COLO829 (cell line): ENCODE measurements around the gene POLE3.
"Not testable (repeated sequence)": the region's sequence is repeated elsewhere in the genome, so short reads cannot be mapped to it uniquely, and the experiment has no call there.

Source experiments
- DNase-seq: peaks from one replicate; pipeline ENCODE4 v3.0.0; 2012; ENCODE audit warnings: low spot score

Gene POLE3

DNA sequence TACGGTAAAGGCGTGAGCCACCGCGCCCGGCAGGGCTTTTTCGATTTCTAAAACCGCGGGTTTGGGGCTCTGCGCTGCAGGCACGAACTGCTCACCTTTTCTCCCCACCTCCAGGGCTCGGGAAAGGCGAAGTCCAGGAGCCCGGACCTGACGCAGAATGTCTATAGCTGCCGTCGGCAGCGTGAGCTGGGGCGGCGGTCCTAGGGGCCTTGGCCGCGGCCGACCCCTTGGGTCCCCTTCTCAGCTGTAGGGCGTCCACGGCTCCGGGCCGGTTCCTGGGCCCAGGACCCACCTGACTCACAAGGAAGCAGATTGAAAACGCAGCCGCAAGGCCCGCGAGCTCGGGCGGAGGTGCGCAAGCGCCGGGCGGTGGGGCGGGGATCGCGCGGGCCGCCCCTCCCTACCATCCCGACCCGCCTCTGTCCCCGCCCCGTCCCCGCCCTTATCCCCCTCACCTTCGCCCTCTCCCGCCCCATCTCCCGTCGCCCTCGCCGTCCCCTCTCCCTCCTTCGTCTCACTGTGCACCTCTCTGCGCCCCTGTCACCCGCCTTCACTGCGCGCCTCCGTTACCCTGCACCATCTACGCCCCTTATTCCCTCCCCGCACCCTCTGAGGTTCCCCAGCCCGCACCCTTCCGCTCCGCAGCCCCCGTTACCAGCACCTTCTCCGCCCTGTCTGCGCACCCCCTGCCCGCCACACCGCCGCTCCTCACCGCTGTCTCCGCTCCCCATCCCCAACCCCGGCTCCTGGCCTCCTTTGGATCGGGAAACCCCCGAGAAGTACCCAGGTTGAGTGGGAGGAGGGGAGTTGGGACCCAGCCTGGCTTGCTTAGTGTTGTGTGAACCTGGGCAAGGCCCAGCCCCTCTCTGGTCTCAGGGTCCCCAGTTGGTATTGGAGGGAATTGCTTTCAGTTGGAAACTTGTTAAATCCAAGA, 33.6 kb downstream of the POLE3 start, which contains the start of gene HDHD3:
Gene HDHD3, minus strand, starts transcription at position 353 of the 934 bp plus-strand sequence. CDS start 2,632 bp downstream, outside the sequence.
- peak; percentile 91 for DNase-seq

DNA sequence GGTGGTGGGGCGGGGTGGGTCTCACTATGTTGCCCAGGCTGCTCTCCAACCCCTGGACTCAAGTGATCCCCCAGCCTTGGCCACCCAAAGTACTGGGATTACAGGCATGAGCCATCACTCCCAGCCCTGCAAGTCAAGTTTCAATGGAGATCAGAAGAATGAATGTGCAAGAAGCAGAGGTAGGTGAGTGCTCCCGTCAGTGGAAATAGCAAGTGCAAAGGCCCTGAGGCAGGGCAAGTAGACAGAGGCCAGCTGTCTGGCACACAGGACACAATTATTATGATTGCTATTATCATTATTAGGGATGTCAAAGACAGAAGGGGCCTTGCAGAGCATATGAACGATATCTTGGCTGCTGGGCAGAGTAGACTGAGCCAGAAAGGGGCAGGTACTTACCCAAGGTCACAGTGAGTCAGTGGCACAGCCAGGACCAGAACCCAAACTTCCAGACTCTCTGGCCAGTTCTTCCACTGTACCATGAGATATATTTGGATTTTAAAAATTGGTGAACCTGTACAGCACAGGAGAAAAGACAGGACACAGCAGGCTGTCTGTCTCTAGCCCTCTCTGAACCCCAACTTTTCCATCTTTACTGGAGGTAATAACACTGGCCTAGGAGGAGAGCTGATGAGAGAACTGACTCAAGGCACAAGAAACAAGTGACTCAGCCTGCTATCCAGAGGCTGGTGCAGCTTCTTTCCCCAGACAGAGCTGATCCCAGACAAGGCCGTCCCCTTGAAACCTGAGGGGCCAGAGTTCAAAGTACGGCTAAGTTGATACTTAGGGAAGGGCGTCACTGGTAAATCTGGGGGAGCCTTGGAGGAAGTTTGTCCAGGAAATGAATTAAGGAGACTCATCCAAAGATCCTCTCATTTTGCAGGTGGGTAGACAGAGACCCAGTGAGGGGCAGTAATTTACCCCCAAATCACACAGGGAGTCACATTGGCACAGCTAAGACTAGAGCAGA, 35.1 kb downstream of the POLE3 start:
- DNase-seq: no peak

DNA sequence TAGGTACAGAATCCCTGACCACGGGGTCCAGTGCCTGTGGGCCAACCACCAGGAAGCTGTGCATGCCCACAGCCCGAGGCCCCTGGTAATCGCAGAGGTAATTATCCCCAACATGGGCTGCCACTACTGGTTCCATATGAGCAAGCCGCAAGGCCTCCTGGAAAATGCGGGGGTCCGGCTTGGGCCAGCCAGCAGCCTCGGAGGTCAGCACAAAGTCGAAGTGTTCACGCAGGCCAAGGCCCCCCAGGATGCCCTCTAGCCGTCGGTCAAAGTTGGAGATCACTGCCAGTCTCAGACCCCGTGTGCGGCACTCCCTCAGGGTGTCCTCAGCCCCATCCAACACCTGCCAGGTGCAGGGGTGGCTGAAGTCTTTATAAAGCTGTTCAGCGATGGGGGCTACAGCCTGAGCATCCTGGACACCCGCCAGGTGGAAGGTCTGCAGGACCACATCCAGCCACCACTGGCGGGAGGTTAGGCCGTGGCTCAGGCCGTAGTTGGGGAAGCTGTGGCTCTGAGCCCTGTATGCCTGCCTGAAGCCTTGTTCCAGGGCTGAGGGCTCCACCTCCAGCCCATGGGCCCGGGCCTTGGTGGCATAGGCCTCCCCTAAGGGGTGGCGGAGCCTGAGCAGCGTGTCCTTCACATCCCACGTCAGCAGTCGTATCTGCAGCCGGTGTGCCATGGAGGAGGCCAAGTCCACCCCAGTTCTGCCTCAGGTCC, 36.6 kb downstream of the POLE3 start:
- no peak for DNase-seq

DNA sequence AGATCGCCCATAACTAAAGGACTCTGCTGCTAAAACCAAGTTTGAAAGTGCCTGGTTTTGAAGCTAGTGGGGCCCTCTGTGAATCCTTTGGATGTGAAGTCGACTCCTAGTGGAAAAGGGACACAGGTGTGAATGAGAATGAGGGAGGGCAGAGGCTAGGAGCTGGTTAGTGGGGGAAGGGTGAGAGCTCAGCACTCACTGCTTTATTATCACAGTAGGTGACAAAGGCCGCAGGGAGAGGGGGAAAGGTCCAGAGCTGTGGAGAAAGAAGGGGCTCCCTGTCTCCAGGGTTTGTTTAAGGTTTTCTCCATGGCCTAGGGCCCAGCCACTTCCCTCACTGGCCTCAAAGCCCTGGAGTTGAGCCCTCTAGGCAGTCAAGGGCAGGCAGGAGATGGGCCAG, 37.2 kb downstream of the POLE3 start:
- DNase-seq: no peak

DNA sequence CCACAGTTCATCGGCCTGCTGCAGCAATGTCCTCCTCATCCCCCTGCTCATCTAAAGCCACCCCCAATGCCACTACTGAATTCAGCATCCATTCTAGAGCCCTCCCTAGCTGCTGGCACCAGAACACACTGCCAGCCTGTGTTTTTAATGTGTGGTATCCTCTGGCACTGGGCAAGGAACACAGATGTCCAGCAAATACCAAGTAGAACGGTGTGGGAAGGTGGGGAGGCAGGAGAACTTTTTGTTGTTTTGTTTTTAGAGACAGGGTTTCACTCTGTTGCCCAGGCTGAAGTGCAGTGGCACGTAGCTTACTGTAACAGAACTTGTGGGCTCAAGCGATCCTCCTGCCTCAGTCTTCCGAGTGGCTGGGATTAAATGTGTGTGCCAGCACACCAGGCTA, 38.4 kb downstream of the POLE3 start:
- DNase-seq: no peak

DNA sequence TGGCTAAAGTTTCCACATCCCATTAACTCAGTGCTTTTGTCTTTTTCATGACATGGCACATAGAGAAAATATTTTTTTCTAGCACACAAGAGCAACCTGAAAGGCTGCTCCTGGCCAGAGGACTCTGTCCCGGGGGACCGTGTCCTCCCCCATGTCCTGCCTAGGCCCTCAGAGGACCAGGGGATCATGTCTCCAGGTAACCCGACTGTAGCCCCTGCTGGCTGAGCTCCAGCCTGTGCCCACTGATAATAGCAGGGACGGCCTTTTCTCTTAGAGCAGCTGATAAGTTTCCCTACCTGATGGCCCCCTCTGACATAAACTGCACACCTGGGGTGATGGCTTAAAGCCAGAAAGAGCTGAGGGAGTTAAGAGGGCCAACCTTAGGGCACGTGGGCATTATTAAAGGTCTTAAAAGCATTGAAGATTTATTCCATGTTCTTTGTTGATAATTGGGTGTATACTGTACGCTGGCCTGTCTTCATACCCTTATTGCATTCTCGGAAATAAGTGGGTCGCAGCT, 39.6 kb downstream of the POLE3 start:
- no peak for DNase-seq

DNA sequence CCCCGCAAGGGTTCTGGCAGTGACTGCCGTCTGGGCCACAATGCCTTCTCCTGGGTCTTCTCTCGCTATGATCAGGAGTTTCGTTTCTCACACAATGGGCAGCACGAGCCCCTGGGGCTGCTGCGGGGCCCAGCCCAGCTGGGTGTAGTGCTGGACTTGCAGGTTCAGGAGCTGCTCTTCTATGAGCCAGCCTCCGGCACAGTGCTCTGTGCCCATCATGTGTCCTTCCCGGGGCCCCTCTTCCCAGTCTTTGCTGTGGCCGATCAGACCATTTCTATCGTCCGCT, 40.7 kb downstream of the POLE3 start:
- no peak for DNase-seq

DNA sequence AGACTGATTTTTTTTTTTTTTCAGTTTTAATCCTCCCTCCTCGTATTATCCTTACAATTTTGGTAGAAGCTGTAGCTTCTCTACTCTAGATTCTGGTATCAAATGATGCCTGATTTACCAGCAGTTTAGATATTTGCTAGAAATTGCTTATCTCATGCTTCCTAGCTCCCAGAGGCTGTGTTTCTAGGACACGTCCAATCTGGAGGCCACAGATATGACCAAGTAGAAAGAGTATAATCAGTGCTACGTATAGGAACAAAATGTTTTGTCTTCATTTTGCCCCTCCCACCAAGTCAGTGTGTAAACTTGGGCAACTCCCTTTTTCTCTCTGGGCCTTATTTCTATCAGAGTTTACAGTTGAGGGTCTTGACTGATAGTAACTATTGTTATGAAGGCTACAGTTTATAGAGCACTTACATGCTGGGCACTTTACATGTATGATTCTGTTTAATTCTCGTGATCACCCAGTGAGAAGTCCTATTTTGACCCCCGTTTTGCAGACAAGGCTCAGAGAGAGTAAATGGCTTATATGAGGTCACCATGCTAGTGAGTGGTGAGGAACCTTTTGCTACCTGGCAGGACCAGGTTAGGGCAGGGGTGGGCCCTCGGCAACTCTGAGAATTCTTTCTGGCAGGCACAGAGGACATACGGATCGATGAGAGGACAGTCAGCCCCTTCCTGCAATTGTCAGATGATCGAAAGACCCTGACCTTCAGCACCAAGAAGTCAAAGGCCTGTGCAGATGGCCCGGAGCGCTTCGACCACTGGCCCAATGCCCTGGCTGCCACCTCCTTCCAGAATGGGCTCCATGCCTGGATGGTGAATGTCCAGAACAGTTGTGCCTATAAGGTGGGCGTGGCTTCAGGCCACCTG, 41.3 kb downstream of the POLE3 start:
- no peak for DNase-seq

DNA sequence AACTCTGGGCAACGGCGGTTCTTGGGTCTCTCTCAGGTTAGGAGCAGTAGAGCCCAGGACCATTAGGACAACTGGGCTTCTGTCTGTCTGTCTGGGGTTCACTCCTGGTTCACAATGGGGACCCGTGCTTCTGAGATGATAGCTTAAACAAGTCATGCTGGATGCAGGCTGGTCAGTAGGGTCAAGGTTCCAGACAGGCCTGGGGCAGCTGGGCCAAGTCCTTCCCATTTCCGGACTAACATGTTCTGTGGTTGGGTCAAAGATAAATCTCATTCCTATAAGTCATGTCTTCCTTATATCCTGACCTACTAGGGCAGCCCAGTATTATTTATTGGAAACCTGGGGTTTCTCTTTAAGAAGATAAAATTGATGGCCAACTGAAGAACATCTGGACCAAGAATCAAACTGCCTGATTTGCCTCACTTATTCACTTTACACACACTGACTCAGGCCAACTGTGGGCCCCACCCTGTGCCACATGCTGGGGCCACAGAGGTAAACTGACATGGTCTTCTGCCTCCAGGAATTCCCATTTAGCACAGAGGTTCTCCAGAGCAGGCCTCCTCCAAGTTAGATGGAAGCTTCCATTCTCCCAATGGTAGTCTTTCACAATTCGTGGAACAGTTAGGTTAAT, 42.0 kb downstream of the POLE3 start:
- no peak for DNase-seq

DNA sequence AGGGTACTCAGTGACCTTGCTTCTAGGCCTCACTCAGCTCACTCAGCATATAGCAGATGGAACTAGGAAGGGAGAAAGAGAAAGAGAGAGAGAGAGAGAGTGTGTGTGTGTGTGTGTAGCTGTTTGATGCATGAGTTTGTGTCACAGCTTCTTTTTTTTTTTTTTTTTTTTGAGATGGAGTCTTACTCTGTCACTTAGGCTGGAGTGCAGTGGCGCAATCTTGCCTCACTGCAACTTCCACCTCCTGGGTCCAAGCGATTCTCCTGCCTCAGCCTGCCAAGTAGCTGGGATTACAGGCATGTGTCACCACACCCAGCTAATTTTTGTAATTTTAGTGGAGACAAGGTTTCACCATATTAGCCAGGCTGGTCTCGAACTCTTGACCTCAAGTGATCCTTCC, 44.8 kb downstream of the POLE3 start:
- not testable (repeated sequence) for DNase-seq

DNA sequence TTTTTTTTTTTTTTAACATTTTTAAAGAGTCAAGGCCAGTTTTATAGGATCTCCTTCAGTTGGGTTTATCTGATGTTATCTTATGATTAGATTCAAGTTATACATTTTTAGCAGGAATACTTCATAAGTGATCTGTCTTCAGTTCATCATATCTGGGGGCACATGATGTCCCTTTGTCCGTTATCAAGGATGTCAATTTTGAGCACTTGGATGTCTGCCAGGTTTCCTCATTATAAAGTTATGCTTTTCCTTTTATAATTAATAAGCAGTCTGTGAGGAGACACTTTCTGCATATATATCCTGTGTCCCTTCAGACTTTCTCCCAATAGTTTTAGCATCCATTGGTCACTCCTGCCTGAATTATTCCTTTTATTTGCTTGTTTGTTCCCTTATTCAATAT, 45.5 kb downstream of the POLE3 start:
- no peak for DNase-seq

DNA sequence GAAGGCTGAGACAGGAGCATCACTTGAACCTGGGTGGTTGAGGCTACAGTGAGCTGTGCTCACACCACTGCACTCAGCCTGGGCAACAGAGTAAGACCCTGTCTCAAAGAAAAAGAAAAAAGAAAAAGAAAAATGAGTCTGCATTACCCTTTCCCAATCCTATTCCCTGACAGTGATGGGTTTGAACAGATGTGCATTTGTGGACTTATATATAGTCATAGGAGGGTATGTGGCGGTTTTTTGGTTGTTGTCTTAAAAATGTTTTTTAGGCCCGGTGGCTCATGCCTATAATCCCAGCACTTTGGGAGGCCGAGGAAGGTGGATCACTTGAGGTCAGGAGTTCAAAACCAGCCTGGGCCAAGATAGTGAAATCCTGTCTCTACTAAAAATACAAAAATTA, 47.1 kb downstream of the POLE3 start:
- no peak for DNase-seq

DNA sequence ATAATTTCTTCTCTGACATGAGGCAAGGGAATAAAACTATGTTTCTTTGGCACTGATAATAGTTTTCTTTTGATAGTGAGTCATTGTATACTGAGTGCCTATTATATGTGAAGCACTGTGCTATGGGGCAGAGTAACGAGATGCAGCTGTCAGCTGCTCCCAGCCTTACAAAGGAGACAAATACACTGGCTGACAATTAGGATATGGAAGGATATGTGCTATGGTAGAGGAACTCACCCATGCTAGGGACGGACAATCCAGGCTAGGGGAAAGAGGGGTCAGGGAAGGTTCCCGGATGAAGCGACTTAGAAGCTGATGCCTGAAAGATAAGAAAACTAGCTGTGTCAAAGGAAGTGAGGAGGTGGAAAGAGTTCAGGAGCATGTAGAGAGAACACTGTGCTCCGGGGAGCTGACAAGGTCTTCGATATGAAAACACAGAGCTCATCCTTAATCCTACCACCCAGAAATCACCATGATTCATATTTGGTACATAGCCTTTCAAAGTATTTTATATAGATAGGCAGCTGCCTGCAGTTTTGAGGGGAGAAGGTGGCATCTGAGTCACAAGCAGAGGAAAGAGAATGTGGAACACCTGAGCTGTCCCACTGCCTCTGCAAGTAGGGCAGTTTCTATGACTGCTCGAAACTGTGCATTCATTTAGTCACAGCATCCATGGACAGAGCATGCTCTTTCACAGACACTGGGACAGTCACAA, 49.0 kb downstream of the POLE3 start:
- DNase-seq: peak; percentile 73

DNA sequence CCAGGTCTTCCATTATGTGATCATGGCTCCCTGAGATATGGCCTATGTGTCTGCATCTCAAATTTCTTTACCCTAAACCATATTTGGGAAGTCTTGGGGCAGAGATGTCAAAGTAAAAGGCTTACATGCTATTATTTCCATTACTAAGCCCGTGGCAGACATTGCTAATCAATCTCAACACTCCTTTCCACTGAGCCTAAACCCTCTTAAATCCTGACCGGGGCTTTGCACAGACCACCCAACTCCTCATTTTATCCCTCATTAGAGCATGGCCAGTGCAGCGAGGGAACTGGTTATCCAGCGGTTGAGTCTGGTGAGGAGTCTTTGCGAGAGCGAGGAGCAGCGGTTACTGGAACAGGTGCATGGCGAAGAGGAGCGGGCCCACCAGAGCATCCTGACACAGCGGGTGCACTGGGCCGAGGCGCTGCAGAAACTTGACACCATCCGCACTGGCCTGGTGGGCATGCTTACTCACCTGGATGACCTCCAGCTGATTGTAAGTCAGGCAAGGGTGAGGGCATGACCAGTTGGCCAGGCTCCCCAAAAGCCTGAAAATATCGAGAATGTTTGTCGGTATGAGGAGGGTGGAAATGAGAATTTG, 50.1 kb downstream of the POLE3 start:
- DNase-seq: no peak

DNA sequence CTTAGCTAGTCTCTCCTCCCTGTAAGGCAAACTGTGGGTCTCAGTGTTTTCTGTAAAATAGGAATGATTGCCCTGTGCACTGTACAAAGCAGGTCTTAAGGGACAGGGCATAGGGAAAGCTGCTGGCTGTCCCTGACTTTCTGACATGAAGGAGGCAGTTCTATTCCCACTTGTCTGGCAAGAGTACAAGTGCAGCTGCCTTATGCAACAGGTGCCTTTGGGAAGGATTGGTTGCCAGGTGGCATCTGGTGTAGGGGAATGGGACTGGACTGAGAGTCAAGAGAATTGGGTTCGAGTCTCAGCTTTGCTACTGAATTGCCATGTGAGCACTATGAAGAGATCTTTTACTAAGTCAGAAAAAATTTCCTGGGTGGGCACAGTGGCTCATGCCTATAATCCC, 51.1 kb downstream of the POLE3 start:
- no peak for DNase-seq
